SK-N-MC (cell line): ENCODE measurements around the gene OR12D3.

Experiments used
- EZH2 ChIP-seq: fragments of 200-600 bp; sonication (generic); IDR thresholded peaks from one replicate; pipeline ENCODE4 v1.6.1; 2017; ENCODE audit warnings: antibody characterized with exemption
- POLR2AphosphoS5 ChIP-seq: IDR thresholded peaks from 2 replicates; pipeline ENCODE4 v1.6.1; 2012; ENCODE audit warnings: mild to moderate bottlenecking, low read depth, low read length, borderline replicate concordance

GRCh38 chr6:29424575-29424974 is 49.5 kb upstream of the OR12D3 start:
- no peak for TF ChIP-seq POLR2AphosphoS5
- no peak for TF ChIP-seq EZH2
